Raji (cell line): ENCODE results near the gene MAFG.
A peak's percentile ranks its signal among the peaks of the same experiment; 100 is the strongest.

Source experiments
- POLR2A ChIP-seq: IDR thresholded peaks from 2 replicates; pipeline ENCODE4 v1.6.1; 2011; ENCODE audit warnings: low read depth, low read length, control low read depth; ENCODE audit not compliant: insufficient read depth

Gene MAFG

DNA sequence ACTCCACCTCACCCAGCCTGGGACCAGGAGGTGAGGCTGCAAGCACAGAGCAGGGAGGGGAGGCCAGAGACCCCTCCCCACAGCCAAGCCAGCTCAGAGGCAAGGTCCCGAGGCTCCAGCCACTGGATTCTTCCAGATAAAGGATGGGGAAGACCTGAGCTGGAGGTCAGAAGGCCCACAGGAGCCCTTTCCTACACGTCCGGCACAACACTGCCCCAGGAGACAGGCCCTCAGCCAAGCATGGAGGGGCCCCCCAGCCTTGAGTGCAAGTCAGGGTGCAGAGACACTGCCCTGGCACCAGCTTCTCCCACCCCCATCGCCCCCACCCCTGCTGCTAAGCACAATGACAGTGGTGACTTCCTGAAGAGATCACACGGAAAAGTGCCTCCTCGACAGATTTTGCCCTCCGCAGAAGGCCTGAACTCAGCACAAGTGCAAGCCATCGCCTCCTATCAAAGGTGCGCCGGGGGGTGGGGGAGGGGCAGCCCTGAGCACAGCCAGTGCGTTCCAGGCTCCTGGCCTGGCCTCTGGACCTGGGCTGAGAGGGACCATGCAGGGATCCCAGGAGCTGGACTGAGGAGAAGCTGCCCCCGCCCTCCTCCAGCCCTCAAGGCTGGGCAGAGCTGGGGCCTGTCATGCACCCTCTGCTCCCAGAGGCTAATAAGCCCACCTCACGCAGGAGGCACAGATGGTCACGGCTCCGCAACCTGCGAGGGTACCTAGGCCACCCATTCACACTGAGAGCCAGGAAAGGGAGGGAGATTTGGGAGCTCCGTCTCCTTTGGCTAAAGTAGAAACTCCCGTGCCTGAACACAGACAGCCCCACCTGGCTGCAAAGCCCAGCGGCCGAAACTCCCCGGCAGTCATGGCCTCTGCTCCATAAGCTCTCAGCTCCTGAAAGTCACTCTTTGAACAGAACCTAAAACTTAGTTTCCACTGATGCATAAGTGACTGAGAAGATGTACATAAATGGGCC is 2.7 kb downstream of the MAFG start:
- TF ChIP-seq POLR2A, result no peak

DNA sequence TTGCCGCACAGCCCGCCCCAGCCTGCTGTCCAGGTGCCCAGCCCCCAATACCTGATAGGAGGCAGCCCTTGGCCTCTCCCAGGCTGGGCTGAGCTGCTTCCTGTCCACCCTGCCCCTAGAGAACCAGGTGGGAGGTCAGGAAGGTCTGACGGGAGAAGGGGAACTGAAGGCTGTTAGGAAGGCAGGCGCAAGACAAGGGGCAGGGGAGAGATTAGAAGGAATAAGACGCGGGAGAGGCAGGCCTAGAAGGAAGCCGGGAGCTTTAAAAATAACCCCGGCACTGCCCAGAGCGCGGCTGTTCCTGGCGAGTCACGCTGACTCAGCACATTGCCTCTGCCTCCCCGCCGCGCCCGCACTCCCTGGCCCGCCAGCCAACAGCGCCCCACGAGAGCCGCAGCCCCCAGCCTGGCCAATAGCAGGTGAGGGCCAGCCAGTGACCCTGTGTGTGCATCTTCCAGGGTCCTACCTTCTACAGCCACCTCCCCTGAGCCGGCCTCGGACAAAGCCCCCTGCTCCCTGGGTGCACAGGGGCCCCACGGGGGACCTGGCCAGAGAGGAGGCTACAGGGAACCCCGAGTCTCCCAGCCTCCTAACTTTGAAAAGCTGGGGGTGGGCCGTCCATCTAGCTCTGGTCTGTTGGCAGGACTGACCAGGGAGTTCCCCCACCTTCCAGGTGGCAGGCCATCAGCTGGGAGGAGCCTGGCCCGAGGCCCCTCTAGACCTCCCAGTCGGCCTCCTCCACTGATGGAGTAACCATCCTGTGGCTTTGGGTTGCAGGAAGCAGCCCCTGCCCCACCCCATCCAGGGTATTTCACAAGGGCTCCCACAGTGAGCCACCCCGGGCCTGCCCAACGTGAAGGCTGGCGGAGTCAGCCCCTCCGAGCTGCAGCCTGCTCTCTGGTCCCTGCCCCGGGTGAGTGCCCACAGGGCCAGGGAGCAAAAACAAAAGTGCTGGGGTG is 4.0 kb downstream of the MAFG start:
- no peak for TF ChIP-seq POLR2A

DNA sequence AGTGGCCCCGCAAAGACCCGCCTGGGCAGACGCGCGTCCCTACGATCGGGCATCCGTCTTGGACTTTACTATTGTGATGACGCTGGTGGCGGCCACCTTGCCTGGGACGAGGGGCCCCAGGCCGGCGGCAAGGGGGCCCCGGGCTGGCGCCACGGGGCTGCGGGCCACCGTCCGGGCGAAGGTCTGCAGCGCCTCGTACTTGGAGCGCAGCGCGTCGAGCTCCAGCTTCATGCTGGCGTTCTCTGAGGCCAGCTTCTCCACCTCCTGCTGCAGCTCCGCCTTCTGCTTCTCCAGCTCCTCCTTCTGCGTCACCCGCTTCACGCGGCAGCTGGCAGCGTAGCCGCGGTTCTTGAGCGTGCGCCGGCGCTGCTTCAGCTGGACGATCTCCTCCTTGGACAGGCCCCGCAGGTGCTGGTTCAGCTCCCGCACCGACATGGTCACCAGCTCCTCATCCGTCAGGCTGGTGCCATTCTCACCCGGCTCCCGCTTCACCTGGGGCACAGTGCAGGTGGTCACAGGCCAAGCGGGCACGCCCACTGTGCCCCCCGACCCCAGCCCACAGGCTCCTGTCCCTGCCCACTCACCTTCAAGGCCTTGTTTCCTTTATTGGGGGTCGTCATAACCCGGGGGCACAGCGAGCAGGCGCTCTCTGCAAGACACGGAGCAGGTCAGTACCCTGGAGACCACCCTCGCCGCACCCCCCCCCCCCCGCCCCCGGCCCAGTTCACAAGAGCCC is 4.8 kb downstream of the MAFG start:
- TF ChIP-seq POLR2A, result no peak

DNA sequence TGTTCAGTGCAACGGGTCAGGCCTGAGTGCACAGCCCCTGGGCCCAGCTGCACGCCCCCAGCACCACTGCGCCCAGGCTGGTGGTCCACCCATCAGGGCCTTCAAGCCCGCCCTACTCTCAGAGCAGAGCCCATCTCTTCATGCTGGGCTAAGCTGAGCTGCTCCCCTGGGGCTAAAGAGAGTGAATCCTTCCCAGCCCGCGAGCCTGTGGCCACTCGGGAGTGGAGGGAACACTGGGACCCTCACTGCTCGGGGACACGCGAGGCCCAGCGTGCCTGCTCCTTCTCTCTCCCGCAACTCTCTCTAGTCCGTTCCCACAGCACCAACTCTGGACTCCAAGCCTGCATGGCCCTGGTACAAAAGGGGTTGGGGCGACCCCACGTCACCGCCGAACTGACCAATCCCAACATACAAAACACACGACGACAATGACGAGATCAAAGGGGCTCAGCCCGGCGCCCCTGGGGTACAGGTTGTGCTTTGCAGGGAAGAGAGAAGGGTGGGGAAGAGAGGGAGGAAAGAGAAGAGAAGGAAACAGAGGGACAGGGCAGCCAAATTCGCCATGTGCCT is 5.5 kb downstream of the MAFG start:
- no peak for TF ChIP-seq POLR2A

DNA sequence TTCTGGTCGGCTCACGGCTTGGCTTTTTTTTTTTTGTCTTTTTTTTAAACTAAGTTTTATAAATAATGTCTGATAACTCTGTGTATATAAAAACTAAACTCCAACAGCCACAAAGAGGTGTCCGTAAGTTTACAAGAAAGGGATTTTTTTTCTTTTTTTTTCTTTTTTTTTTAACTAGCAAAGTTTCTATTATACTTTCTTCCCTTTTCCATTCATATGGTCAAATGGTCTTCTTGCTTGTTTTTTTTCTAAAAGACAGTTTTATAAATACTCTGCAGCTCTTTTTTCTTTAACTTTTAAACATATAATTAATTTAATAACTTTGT is 6.0 kb downstream of the MAFG start:
- TF ChIP-seq POLR2A, result no peak

DNA sequence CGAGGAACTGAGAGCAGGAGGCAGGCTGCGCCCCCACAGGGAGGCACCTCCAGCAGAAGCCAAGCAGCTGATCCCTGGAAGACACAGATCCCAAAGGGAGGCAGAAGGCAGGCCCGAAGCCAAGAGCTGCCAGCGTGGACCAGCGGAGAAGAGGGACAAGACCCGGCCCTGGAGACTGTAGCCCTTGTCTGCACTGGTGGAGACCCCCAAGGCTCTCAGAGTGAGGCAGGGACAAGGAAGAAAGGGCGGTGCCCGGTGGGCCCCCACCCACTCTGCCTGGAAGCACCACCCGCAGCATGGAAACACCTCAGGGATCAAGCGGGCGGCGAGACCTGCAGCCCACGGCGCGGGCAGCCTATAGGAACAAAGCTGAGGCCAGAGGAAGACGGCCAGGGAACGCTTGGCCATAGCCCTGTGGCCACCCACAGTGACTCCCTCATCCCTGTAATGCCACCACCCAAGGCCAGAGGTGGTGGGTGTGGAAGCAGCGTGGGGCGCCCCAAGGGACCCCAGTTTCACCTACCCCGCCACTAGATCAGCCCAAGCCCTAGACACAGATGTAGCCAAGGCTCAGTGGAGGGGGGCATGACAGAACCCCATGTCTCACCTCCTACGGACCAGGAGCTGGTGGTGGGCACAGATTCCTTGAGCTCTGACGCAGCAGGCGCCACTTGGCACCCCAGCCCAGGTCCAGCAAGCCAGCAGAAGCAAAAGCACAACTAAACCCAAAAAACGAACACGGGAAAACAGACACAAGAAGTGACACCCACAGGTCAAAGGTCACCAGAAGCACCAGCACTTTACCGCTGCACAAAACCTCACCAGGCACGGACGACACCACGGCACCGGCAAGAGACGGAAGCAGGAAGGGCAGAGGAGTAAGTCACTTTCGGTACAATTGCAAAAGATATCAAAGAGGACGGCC is 6.7 kb downstream of the MAFG start:
- TF ChIP-seq POLR2A, result no peak

DNA sequence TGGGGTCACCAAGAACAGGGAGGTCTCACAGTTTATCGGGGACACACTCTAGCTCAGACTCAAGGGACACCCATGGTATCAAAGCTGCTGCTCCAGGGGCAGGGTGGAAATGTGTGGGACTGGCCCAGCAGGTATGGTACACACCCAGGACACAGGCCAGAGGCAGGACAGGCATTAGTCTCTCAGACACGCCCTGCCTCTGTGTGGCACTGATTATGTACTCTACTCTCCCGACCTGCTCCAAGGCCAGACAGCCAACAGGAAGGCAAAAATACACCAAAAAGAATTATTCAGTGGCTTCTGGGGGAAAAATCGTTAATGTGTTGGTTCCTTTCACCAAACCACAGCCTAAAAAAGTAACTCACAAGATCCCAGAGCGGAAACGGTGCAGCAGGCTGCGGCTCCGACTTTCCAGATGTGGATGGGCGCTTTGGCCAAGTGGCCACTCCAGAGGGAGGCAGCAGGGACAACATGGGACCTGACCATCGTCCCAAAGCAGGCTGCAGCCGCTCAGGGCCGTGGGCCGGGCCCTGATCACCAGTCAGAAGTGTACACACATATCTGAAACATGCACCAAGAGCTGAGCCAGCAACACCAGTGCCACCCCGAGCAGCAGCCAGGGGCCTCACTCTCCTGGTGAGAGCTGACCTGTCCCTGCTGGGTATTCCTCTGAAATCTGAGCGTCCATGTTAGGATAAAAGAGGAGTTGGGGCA is 8.5 kb downstream of the MAFG start:
- no peak for TF ChIP-seq POLR2A

DNA sequence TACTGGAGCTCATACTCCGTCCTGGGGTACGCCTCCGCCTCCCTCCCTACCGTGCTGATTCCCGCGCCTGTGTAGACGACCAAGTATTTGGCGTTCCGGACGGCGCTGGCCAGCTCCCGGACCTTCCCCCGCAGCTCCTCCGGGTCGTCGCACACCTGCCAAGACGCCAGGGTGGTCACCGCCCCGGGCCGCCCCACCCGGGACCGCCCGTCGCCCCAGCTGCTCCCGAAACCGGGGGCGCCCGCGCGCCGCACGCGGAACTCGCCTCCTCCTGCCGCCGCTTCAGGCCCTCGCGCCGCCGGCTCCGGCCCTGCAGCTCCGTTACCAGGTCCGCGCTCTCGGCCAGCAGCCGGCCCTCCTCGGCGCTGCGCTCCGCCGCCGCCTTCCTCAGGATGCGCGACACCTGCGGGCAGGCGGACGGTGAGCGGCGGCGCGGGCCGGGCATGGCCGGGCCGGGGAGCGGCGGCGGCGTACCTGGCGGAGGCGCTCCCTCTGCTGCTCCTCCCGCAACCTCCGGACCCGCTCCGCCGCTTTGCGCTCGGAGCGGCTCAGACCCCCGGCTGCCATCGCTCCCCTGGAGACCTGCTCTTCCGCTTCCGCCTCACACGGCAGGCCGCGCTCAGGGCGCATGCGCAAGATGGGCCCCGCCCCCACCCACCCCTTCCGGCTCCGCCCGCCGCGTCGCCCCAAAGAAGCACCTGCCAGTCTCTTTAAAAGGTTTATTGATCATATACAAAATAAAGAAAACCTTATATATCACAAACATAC is 9.8 kb downstream of the MAFG start, which contains the start of gene SIRT7:
Gene SIRT7 (minus strand): TSS at position 612 of the 768 bp plus-strand sequence. CDS start 45 bp downstream, at position 567.
- TF ChIP-seq POLR2A, result peak; percentile 80

DNA sequence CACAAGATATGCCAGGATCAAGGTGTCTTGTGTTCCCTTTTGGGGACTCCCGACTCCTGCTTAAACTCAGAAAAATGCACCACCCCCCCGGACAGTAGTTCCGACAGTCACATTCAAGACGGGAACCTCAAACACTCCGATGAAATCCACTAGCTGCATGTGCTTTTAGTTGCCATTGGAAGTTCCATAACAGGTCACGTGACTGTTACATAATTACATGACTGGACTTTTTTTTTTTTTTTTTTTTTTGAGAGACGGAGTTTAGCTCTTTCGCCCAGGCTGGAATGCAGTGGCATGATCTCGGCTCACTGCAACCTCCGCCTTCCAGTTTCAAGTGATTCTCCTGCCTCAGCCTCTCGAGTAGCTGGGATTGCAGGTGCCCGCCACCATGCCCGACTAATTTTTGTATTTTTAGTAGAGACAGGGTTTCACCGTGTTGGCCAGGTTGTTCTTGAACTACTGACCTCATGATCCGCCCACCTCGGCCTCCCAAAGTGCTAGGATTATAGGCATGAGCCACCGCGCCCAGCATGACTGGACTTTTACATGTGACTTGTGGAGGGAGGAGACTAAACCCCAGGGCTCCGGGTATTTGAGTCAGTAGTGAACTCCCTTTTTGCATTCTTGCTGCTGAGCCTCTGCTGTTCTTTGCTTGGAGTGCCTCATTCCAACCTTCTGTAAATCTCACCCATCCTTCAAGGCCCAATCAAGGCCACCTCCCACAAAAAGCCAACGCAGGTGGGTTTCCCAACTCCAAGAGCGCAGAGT is 11.1 kb downstream of the MAFG start:
- no peak for TF ChIP-seq POLR2A

DNA sequence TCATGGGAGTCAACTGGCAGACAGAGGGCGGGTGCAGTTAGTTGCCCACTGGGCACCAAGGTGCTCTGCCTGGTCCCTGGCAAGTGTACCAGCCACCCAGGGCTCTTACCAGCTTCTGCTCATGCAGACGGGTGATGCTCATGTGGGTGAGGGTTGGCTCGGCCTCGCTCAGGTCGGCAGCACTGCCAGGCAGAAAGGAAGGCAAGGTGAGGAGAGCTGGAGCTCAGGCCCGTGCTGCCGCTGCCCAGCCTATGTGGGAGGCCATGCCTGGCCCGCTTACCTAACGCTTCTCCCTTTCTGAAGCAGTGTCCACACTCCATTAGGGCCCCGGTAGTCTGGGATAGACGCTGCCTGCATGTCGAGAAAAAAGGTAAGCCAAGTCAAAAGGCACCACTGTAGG is 12.2 kb downstream of the MAFG start:
- TF ChIP-seq POLR2A, result no peak

DNA sequence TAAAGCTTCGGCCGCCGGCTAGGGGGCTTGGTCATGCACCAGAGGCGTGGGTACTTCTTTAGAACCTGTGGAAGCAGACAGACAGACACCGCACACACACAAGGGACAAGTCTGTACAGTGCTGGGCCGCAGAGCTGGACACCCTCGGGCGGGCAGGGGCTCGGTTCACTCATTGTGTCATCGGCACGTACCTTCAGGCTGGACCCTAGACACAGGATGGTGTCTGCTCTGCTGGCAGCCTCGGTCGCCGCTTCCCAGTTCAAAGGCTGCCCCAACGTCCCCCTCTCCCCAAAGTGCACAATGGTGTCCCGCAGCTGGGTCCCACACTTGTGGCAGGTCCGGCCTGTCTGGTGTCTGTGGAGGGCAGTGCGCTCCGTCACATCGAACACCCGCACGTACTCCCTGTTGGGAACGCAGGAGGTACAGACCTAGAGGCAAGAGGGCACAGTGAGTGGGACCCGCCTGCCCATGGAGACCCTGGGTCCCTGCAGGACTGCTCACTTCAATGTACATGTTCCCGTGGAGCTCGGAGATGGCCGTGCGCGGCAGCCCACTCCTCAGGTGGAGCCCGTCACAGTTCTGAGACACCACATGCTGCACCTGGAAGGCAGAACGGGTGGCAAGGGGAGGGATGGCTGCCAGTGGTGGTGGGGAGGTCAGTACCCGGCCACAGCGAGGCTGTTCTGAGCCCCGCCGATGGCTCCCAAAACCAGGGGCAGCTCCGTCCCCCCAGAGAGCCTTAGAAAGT is 13.3 kb downstream of the MAFG start:
- TF ChIP-seq POLR2A, result no peak
